ENCODE data around the gene SMPD4. TPM values are rescaled to one million over a fixed set of nuclear protein-coding genes. Genes with fewer than 3 reads are reported as not detected.
"Not testable (repeated sequence)": the region's sequence is repeated elsewhere in the genome, so short reads cannot be mapped to it uniquely, and the experiment has no call there.

Gene SMPD4
- total RNA-seq, 1 experiment from 2014 or later: 98.9 TPM

- H4K20me1 ChIP-seq (ENCODE audit: insufficient read depth); BruUV-seq (replicated peaks); H3K27ac ChIP-seq (ENCODE audit: low read depth, low read length); RAD21 ChIA-PET (ENCODE audit: low non-redundant PET in 1 of 2, low total read pairs in 2 of 2, uncharacterized antibody in 2 of 2, unreplicated experiment in 2 of 2); CTCF ChIA-PET; H3K79me2 ChIP-seq (ENCODE audit: insufficient read depth, low read length); H2AFZ ChIP-seq (ENCODE audit: low read depth, low read length, poor library complexity, severe bottlenecking); H3K27me3 ChIP-seq (ENCODE audit: insufficient read depth, low read length); H3K4me2 ChIP-seq (ENCODE audit: low read length); ATAC-seq; H3K9me3 ChIP-seq (ENCODE audit: control insufficient read depth in 1 of 2, insufficient read depth in 1 of 2, low read depth in 1 of 2, low read length in 2 of 2); intact Hi-C loops (cut with micrococcal nuclease); H3K9ac ChIP-seq (ENCODE audit: low read length); H3K36me3 ChIP-seq (ENCODE audit: control insufficient read depth in 1 of 2, insufficient read depth in 2 of 2, low read length in 2 of 2); H3K9me2 ChIP-seq (ENCODE audit: insufficient read depth); H3K4me1 ChIP-seq (ENCODE audit: control insufficient read depth in 1 of 2, insufficient read depth in 2 of 2, low read length in 2 of 2); POLR2A ChIA-PET; H3K4me3 ChIP-seq (replicated peaks in 1 of 2; ENCODE audit: low read depth in 1 of 2, low read length in 2 of 2); DNase-seq (ENCODE audit: low read depth, low spot score): not testable (repeated sequence)
Observed at GRCh38 chr2:130151145-130151512, 30.3 kb downstream of the SMPD4 start.

- RAD21 ChIA-PET (ENCODE audit: low non-redundant PET in 1 of 2, low total read pairs in 2 of 2, uncharacterized antibody in 2 of 2, unreplicated experiment in 2 of 2): no interaction called here
- Histone ChIP-seq H3K4me3 (replicated peaks in 1 of 2; ENCODE audit: low read depth in 1 of 2, low read length in 2 of 2) (no peak overlapping the region), H3K4me1 (ENCODE audit: control insufficient read depth in 1 of 2, insufficient read depth in 2 of 2, low read length in 2 of 2) (peaks cover under 1 to 1% of the 10 kb centered on the region in 2 experiments; a peak in 1 of 4 replicates), H3K9me2 (ENCODE audit: insufficient read depth) (no peaks in the 10 kb centered on the region), H2AFZ (ENCODE audit: low read depth, low read length, poor library complexity, severe bottlenecking) (no peak overlapping the region), H3K9ac (ENCODE audit: low read length) (no peak overlapping the region), H3K36me3 (ENCODE audit: control insufficient read depth in 1 of 2, insufficient read depth in 2 of 2, low read length in 2 of 2) (peaks cover 0 to 5% of the 10 kb centered on the region in 2 experiments; a peak in 1 of 4 replicates), H3K4me2 (ENCODE audit: low read length) (no peak overlapping the region), H3K27me3 (ENCODE audit: insufficient read depth, low read length) (no peaks in the 10 kb centered on the region), H3K9me3 (ENCODE audit: control insufficient read depth in 1 of 2, insufficient read depth in 1 of 2, low read depth in 1 of 2, low read length in 2 of 2) (no peaks in the 10 kb centered on the region), H4K20me1 (ENCODE audit: insufficient read depth) (no peaks in the 10 kb centered on the region), H3K79me2 (ENCODE audit: insufficient read depth, low read length) (no peaks in the 10 kb centered on the region), H3K27ac (ENCODE audit: low read depth, low read length) (no peak overlapping the region)
- BruUV-seq (replicated peaks): no TSS peak
- DNase-seq (ENCODE audit: low read depth, low spot score) (no peak), ATAC-seq (peak; percentile 18; the same call in 1 of the 2 replicates)
- CTCF ChIA-PET: no interaction called here
- POLR2A ChIA-PET: no interaction called here
- no peak for TF ChIP-seq EZH2 (IDR thresholded peaks at IDR 0.05)
- no peak for TF ChIP-seq TCF7L2 (IDR thresholded peaks at IDR 0.05; ENCODE audit: borderline replicate concordance, extremely low read depth, insufficient read depth, insufficient read length)
- TF ChIP-seq MAX (IDR thresholded peaks at IDR 0.05): no peak
- TF ChIP-seq CTCF (IDR thresholded peaks at IDR 0.05 in 2 of 3, conservative IDR thresholded peaks at IDR 0.05 in 1 of 3; ENCODE audit: borderline replicate concordance in 1 of 3, insufficient read depth in 1 of 3, low read depth in 2 of 3, low read length in 2 of 3): no peak
- intact Hi-C loops (cut with micrococcal nuclease): no loop called here
Observed at GRCh38 chr2:130150181-130151144, 30.9 kb downstream of the SMPD4 start.

GRCh38 chr2:130148515-130148914 lies 32.9 kb downstream of the SMPD4 start:
- H3K4me2 ChIP-seq (ENCODE audit: low read length); intact Hi-C loops (cut with micrococcal nuclease); CTCF ChIA-PET; BruUV-seq (replicated peaks); RAD21 ChIA-PET (ENCODE audit: low non-redundant PET in 1 of 2, low total read pairs in 2 of 2, uncharacterized antibody in 2 of 2, unreplicated experiment in 2 of 2); H3K9me2 ChIP-seq (ENCODE audit: insufficient read depth); H3K36me3 ChIP-seq (ENCODE audit: control insufficient read depth in 1 of 2, insufficient read depth in 2 of 2, low read length in 2 of 2); H2AFZ ChIP-seq (ENCODE audit: low read depth, low read length, poor library complexity, severe bottlenecking); H3K27me3 ChIP-seq (ENCODE audit: insufficient read depth, low read length); POLR2A ChIA-PET; H3K9me3 ChIP-seq (ENCODE audit: control insufficient read depth in 1 of 2, insufficient read depth in 1 of 2, low read depth in 1 of 2, low read length in 2 of 2); H3K27ac ChIP-seq (ENCODE audit: low read depth, low read length); ATAC-seq; H3K79me2 ChIP-seq (ENCODE audit: insufficient read depth, low read length); H3K9ac ChIP-seq (ENCODE audit: low read length); H3K4me1 ChIP-seq (ENCODE audit: control insufficient read depth in 1 of 2, insufficient read depth in 2 of 2, low read length in 2 of 2); H3K4me3 ChIP-seq (replicated peaks in 1 of 2; ENCODE audit: low read depth in 1 of 2, low read length in 2 of 2); DNase-seq (ENCODE audit: low read depth, low spot score); H4K20me1 ChIP-seq (ENCODE audit: insufficient read depth): not testable (repeated sequence)
